ENCODE results near the gene MGAT5B.

DNA sequence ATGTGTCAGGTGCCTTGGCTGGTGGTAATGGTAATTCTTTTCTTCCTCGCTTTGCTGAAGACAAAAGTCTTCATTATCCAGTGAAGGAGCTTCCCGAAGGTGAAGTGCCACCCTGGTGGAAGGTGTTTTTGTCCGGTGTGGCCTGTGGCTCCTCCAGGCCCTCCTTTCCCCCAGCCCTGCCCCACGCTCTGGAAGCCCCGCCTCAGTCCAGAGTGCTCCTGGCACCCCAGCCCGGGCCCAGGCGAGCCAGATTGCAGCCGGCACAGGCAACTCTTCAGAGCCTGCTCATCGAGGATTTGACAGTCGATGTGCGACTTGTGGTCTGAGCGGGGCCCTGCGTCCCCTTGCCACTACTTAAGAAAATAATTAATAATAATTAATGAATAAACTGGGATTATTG is 93.7 kb downstream of the MGAT5B start:
- TF ChIP-seq, protein P1, sequence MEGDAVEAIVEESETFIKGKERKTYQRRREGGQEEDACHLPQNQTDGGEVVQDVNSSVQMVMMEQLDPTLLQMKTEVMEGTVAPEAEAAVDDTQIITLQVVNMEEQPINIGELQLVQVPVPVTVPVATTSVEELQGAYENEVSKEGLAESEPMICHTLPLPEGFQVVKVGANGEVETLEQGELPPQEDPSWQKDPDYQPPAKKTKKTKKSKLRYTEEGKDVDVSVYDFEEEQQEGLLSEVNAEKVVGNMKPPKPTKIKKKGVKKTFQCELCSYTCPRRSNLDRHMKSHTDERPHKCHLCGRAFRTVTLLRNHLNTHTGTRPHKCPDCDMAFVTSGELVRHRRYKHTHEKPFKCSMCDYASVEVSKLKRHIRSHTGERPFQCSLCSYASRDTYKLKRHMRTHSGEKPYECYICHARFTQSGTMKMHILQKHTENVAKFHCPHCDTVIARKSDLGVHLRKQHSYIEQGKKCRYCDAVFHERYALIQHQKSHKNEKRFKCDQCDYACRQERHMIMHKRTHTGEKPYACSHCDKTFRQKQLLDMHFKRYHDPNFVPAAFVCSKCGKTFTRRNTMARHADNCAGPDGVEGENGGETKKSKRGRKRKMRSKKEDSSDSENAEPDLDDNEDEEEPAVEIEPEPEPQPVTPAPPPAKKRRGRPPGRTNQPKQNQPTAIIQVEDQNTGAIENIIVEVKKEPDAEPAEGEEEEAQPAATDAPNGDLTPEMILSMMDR (IDR thresholded peaks at IDR 0.05), result no peak
- no peak for TF ChIP-seq POLR2A (IDR thresholded peaks at IDR 0.05)
